Pericardium fibroblast (primary cell): ENCODE results near the gene GALK1. TPM values are rescaled to one million over a fixed set of nuclear protein-coding genes. Genes with fewer than 3 reads are reported as not detected.

Experiments used
- total RNA-seq: library from RNA; depleted of rRNA; stranded (reverse); fragments of >200 nt; gene quantifications from 2 replicates; pipeline ENCODE4 v1.2.3, GENCODE V29; 2015

Gene GALK1
- total RNA-seq: 46.3 and 48.2 TPM in 2 replicates

DNA sequence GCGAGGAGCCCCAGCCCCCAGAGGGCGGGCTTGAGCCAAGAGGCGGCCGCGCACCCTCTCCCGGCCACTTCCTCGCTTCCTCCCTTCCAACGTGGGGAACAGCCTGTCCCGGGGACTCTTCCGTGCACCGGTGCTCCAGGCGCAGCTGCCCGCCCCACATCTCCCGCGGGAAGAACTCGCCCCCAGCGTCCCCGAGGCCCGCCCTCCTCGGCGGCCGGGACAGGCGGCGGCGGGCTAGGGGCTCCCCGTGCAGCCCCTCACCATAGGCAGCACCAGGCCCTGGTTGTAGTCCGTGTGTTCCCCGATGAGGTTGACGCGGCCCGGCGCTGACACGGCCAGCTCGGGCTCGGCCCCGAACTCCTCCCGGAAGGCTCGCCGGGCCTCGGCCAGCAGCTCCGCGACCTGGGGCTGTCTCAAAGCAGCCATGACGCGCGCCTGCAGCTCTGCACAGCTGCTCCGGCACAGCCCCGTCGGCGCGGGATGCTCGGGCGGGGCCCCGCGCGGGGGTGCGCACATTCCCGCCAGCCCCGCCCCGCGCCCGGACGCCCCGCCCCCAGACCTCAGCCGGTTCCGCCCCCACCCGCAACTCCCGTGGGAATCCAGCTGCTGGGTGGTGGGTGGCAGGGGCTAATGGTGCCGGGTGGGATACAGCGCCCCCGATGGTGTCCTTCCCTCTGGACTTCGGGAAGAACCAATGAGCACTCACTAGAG, at the start of gene GALK1:
Gene GALK1, minus strand, starts transcription at position 482 of the 711 bp plus-strand sequence. Its CDS starts 56 bp downstream, at position 426.

DNA sequence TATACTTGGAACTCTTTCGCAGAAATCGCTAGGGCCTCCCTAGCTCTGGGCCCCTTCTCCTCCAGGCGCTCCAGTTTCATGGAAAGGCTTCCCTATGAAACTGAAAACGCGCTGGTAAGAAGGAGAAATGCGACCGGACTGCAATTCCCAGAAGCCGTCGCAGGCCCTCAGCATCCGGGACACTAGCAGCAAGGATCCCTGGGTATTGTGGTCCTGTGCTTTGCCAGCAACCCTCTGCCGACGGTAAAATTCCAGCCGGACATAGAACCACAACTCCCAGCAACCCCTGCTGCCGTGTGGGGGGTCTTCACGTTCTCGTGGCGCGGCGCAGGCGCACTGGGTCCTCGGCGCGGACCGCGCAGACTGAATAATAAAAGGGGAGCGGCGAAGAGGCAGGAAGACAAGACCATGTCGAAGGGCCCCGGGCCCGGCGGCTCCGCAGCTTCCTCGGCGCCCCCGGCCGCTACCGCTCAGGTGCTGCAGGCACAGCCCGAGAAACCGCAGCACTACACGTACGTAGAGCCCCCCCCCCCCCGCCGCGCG, 19.6 kb upstream of the GALK1 start, which contains the start of gene UNK:
Gene UNK, plus strand, starts transcription at position 334 of the 543 bp plus-strand sequence. Its CDS starts 75 bp downstream, at position 409.

DNA sequence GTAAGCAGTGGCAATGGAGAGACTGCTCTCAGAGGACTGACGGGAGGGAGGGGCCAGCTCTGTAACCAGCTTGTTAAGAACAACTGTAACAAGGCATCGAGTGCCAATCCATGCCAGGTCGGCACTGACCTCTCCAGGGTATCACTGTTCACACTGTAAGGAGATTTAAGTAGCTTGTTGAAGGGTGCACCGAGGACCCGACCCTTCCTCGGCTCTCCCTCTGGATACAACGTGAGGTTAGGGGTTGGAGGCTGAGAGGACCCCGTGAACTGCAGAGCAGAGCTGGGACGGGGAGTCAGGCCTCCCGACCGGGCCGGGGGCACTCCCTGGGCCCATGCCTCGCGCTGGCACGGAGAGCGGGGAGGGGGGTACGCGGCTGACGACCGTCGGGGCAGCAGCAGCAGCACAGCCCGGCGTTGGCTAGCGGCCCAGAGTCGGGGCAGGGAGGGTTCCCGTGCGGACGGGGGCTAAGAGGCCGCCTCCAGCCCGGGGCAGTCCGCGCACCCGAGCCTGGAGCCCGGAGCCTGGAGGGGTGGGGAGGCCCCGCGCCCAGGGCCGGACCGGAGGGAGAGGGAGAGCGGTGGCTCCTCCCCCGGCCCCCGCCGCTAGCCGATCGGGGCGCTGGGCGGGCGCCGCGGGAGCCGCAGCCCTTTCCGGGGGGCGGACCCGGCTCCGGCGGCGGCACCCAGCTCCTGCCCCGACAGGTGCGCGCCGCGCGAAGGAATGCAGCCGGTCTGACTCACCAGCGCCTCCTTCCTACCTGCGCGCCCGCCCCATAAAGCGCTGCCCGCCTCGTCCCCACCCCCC, 44.1 kb downstream of the GALK1 start, which contains the start of gene ITGB4:
Gene ITGB4, plus strand, starts transcription at position 804 of the 807 bp plus-strand sequence. CDS start 3,245 bp downstream, outside the sequence.

Other genes with a start within 250 kb of the GALK1 start
- gene CASKIN2, start 249.7 kb downstream of the GALK1 start, total RNA-seq: 7.7 and 7.8 TPM in 2 replicates
- gene TSEN54, start 248.7 kb downstream of the GALK1 start, total RNA-seq: 21.1 and 28.2 TPM in 2 replicates
- gene LLGL2, start 239.5 kb downstream of the GALK1 start, total RNA-seq: 0.09 and 1.5 TPM in 2 replicates
- 3.2 and 4.8 TPM in 2 replicates for gene MYO15B, start 177.4 kb downstream of the GALK1 start, total RNA-seq
- not detected in 2 replicates for gene SMIM5, start 131.8 kb downstream of the GALK1 start, total RNA-seq
- gene RECQL5, start 98.0 kb downstream of the GALK1 start, total RNA-seq: 7.5 and 9.6 TPM in 2 replicates
- gene SAP30BP, start 97.9 kb downstream of the GALK1 start, total RNA-seq: 35.0 and 62.0 TPM in 2 replicates
- gene ITGB4, start 43.7 kb downstream of the GALK1 start, total RNA-seq: 0.17 and 1.4 TPM in 2 replicates
- gene UNK, start 19.6 kb upstream of the GALK1 start, total RNA-seq: 10.3 and 17.0 TPM in 2 replicates
- 0.70 and 1.6 TPM in 2 replicates for gene UNC13D, start 79.2 kb upstream of the GALK1 start, total RNA-seq
- 51.3 and 60.2 TPM in 2 replicates for gene WBP2, start 90.1 kb upstream of the GALK1 start, total RNA-seq
- gene TRIM47, start 113.4 kb upstream of the GALK1 start, total RNA-seq: 25.0 and 34.0 TPM in 2 replicates
- 21.9 and 37.7 TPM in 2 replicates for gene TRIM65, start 131.8 kb upstream of the GALK1 start, total RNA-seq
- gene MRPL38, start 139.7 kb upstream of the GALK1 start, total RNA-seq: 16.5 and 20.1 TPM in 2 replicates
- 4.9 and 6.8 TPM in 2 replicates for gene FBF1, start 175.8 kb upstream of the GALK1 start, total RNA-seq
- gene ACOX1, start 214.0 kb upstream of the GALK1 start, total RNA-seq: 19.1 and 24.3 TPM in 2 replicates
- 14.7 and 37.5 TPM in 2 replicates for gene TEN1, start 214.0 kb upstream of the GALK1 start, total RNA-seq
- gene CDK3, start 235.7 kb upstream of the GALK1 start, total RNA-seq: 0.77 and 2.7 TPM in 2 replicates